SW 1271 (cell line): ENCODE results near the gene NRG3.

Source experiments
- DNase-seq, 2 experiments: peaks; one replicate each; lab custom pipeline; 2025; lab: John Stamatoyannopoulos, UW

NRG3 gene

GRCh38 chr10:82472406-82473335 is 597.7 kb downstream of the NRG3 start:
- no peak for DNase-seq

- no peak for DNase-seq
Measured at GRCh38 chr10:82477776-82478175, 602.8 kb downstream of the NRG3 start.

DNA sequence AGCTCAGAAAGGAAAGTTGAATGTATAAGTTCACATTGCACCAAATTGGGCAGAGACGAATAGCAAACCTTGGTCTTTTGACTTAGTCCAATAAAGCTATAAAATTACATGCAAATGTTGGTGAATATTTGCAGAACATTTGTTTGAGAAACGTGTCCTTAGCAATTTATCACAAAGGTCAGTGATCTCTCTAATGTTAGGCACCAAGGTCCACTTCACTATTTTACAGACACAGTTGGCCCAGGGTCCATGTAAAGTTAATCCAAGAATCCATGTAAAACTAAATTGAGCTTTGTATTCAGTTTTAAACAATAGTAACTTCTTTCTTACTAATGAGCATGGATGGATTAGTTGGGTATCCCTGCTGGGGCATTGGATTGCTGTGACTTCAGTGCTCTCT is 617.7 kb downstream of the NRG3 start:
- no peak for DNase-seq

DNA sequence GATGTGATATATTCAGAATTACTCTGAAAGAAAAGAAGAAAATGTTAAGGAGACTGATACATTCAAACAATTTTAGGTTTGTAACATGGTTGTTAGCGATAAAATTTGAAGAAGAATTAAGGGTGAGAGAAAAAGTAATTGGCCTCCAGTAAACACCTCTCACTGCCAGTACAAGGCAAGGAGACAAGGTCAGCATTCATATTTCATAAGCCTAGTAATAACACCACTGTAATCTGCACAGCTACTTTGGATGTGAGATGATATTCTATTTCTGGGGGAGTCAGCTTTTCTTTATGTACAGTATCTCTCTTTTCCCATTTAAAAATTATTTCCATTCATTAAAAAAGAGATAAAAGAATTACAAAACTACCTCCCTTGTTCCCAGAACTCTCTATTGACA is 621.1 kb downstream of the NRG3 start:
- no peak for DNase-seq

GRCh38 chr10:82497439-82497838 is 622.4 kb downstream of the NRG3 start:
- DNase-seq = no peak

GRCh38 chr10:82498976-82499375 is 624.0 kb downstream of the NRG3 start:
- DNase-seq = no peak

DNA sequence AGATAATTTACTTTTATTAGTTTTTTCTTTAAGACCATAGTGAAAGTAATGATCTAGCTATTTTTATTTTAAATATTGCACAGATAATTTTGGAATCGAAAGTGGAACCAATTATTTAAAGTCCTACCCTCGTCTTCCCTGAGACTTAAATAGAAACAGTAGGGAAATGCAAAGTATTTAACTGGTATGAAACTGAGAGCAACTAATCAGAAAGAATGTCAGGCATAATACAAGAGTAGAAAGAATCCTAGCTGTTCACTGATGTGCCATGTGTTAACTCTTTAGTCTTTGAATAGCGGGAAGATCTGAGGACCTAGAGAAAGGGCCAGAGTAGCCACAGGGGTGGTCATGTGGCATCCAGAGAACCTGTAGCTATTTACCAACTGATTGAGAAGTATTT is 630.0 kb downstream of the NRG3 start:
- no peak for DNase-seq

DNA sequence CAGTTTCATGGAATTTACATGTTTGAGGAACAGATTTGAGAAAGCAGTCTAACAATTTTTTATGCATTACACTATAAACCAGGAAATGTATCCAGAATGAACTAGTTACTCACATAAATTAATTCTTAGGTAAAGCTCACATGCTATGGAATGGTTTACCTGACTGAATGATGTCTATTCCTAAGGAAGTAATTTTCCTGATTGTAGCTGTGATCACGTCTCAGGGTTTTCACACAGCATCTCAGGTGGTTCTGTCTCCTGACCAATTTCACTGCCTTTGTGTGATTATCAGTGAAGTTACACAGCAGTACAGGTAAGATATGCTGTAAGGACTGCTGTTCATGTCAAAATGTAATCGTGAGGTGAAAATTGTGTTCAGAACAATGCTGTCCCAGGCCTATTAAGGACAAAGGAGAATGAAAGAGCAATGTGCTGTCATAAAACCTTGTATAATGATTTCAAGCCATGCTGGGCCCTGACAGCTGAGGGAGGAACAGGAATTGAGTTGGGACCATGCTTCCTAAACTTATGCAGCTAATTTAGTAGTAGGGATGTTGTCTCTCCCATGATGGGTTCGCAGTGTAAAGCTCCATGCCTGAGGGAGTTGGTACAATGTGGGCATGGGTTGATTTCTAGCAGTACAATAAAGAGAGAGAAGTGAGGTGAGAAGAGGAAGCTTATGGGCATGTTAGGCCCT is 631.8 kb downstream of the NRG3 start:
- no peak for DNase-seq

GRCh38 chr10:82515256-82515655 is 640.3 kb downstream of the NRG3 start:
- no peak for DNase-seq

DNA sequence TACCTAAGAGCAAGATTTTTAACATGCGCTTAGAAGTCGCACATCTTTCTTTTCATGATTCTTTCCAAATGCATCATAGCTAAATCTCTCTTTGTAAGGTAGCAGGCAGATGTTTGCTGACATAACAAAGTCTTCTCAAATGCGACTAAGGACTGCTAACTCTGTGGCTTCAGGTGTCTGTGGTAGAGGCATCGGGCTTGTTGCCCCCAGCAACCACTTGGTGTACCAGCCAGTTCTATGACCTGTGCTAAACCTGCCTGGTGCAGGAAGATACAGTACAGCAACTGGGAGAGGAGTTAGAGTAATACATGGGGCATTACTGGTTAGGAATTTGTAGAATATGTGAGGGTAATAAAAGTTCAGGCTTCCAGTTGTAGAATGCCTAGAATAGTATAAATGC is 654.1 kb downstream of the NRG3 start:
- no peak for DNase-seq

- DNase-seq = no peak
Measured at GRCh38 chr10:82535457-82535856, 660.5 kb downstream of the NRG3 start.

DNA sequence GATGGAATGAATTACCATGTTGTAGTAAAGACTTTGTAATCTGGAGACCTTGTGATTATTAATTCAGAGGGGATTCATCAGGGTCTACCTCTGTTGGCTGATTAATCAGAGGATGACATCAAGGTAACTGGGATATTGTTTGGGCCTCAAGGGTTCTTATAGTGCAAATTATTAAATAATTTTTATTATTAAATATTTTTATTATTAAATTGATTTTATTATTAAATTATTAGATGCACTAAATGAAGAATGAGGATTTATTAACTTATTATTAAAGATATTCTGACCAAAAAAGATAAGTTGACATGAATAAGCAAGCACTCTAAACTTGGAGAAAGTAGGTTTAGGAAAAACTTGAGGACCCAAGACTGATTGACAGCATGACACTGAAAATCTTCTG is 661.7 kb downstream of the NRG3 start:
- DNase-seq = no peak

DNA sequence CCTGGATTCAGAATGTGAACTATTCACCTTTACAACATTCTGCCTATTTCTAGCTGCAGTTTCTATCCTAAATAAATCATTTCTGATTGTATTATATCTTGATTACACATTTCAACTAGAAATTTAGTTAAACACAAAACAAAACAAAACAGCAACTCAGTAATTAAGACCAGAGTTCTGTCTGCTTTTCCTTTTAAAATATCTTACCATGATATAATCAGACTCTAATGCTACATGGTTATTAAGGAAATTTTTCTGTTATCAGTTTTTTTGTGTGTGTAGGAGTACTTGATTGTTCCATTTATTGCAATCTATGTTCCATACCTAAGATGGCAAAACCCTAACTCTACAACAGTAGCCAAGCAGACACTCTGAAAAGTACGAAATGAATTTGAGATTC is 663.3 kb downstream of the NRG3 start:
- DNase-seq = no peak

- no peak for DNase-seq
Measured at GRCh38 chr10:82543631-82544030, 668.6 kb downstream of the NRG3 start.

DNA sequence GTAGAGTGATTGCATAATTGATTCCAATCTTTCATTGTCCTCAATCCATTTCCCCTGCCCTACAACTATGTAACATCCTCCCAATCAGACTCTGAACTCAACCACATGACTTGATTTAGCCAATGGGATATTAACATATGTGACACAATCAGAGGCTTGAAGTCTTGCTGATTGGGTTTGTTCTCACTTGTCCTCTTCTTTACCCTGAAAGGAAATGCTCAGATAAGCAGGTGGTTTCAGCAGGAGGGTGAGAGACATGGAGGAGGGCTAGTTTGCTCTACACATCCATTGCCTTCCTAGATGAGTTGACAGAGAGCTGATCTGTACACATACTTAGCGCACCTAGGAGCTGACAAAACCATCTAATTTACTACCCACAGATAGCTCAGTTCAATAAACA is 669.4 kb downstream of the NRG3 start:
- no peak for DNase-seq

- no peak for DNase-seq
Measured at GRCh38 chr10:82551506-82551905, 676.5 kb downstream of the NRG3 start.

- no peak for DNase-seq
Measured at GRCh38 chr10:82552267-82552666, 677.3 kb downstream of the NRG3 start.

DNA sequence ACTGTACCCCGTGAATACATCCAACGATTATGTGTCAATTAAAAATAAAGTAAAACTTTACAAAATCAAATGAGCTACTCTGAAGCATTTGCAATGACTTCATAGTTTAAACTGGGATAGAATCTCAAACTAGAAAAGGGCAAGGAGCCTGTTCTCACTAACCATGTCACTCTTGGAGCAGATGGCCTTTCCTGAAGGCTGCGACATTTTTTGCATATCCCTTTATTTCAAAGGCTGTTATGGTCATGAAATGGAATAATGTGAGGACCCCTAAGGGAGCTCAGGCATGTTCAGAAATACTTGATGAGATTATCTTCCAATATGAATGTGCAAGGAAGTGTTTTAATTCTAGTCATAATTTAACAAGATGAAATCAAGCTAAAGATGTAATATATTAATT is 679.4 kb downstream of the NRG3 start:
- DNase-seq = no peak

GRCh38 chr10:82558014-82558607 is 683.1 kb downstream of the NRG3 start:
- DNase-seq = no peak

DNA sequence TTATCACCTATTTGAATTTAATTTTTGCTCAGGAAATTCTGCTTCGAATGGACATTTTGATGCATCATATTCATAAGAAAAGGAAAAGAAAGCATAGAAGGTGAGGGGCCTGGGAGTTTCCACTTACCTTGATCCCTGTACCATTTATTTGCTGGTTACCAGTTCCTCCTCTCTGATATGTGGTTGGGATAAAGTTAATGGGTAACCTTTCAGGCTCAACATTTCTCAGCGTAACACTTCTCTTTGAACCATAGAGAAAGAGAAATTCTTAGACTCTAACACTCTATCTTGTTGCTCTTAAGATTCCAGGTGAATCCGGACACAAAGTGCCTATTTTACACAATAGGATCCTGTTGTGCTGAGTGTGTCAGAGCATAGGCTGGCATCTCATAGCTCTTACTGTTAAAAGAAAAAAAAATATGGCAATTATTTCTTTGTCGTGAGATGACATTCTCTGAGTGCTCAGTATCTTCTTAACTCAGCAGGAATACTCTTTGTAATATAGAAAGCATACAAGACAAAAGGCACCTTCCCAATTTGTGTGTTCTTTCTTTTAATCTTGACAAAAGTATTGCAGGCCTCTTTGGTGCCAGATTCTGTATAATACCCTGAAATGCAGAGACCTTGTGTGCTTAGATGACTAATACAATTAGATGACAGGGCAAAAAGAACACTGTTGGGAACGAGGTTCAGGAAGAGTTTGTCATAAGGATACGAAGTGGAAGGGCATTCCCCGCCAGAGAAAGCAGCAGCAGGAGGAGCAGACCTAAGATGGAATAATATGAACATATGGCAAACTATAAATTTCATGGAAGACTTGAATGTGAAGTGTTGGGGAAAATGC is 689.6 kb downstream of the NRG3 start:
- DNase-seq = no peak

DNA sequence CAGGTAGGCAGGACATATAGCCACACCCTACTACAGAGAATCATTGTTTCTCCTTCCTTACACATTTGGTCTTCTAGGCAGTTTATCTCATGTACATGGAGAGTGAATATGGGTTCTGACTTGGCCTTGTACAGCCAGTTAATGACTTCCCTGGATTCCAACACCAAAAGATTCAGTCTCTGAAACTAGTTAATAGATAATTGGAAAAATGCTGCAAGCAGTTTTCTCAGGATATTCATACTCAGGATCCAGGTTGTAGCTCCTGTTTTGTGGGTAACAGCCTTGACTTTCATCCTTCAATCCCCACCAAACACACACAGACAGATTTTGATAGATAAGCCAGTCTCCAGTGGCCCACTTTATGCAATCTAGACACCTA is 690.2 kb downstream of the NRG3 start:
- no peak for DNase-seq

DNA sequence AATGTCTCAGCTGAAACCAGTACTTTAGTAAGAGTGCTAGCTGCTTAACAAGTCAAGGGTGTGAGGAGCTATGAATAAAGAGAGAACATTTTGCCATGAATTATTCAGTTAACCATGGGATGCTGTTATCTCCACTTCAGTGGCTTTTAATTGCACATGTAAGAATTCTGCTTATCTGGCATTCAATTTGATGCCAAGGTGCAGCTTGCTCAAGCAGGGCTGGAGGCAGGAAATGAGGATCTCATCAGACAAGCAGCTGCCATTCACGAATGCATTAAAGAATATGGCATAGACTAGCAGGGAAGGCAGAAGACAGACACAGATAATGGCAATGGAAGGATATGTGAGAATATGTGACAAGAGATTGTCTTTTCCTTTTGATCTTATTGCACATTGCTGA is 697.8 kb downstream of the NRG3 start:
- DNase-seq = no peak
